Panc1 (cell line): ENCODE data around the gene BLOC1S2. TPM values are rescaled to one million over a fixed set of nuclear protein-coding genes. Genes with fewer than 3 reads are reported as not detected.

Experiments used
- ATAC-seq: fragments of 200-7000 bp; cut with Tn5 transposase; 2 replicates; pipeline ENCODE4 v1.9.1; 2020; ENCODE audit warnings: mild to moderate bottlenecking, moderate library complexity
- Bru-seq: library from RNA; stranded (reverse); fragments of 400-500 nt; gene quantifications from one replicate; lab custom pipeline; 2021; lab: Mats Ljungman, UMichigan
- BruChase-seq, 2 experiments: library from RNA; stranded (reverse); fragments of 400-500 nt; gene quantifications; one replicate each; lab custom pipeline; 2021; lab: Mats Ljungman, UMichigan
- BruUV-seq: library from RNA; stranded (reverse); fragments of 400-500 nt; replicated peaks from 2 replicates; lab custom pipeline; 2021; lab: Mats Ljungman, UMichigan
- CTCF ChIA-PET: fragments of 300-600 bp; sonication (Branson Sonifier 250); formaldehyde crosslinking; loops from one replicate; lab custom pipeline; 2022; ENCODE audit warnings: antibody characterized with exemption; lab: Charles Lee
- POLR2A ChIA-PET: fragments of 300-600 bp; sonication (Branson Sonifier 250); formaldehyde crosslinking; loops from one replicate; lab custom pipeline; 2022; ENCODE audit warnings: antibody characterized with exemption; lab: Charles Lee
- DNase-seq: peaks from one replicate; pipeline ENCODE4 v3.0.0-alpha.2; 2010; ENCODE audit warnings: low read depth, low spot score
- H3K27ac ChIP-seq: 2 replicates; pipeline ENCODE4 v1.5.1; 2011; ENCODE audit warnings: mild to moderate bottlenecking, low read length, inconsistent platforms
- H3K27me3 ChIP-seq: fragments of 200-500 bp; sonication (Bioruptor generic); 2 replicates; pipeline ENCODE4 v1.6.0; 2014; ENCODE audit warnings: low read length, inconsistent platforms; ENCODE audit not compliant: control insufficient read depth, insufficient read depth
- H3K36me3 ChIP-seq: fragments of 200-500 bp; sonication (Bioruptor generic); 2 replicates; pipeline ENCODE4 v1.5.1; 2014; ENCODE audit warnings: inconsistent platforms, mild to moderate bottlenecking, low read length, moderate library complexity; ENCODE audit not compliant: control insufficient read depth, insufficient read depth
- H3K4me1 ChIP-seq: 2 replicates; pipeline ENCODE4 v1.5.1; 2011; ENCODE audit warnings: inconsistent platforms, mild to moderate bottlenecking, low read length, moderate library complexity; ENCODE audit not compliant: control insufficient read depth, insufficient read depth
- H3K4me3 ChIP-seq, 2 experiments: 2 replicates each; pipeline ENCODE4 v1.5.1; 2011 to 2012; ENCODE audit warnings: low read depth in 2 of 2, low read length in 2 of 2, mild to moderate bottlenecking in 2 of 2, inconsistent platforms in 1 of 2, moderate library complexity in 1 of 2
- H3K9me3 ChIP-seq: fragments of 200-500 bp; sonication (Bioruptor generic); 2 replicates; pipeline ENCODE4 v1.5.1; 2014; ENCODE audit warnings: low read depth, mild to moderate bottlenecking, inconsistent platforms, low read length, moderate library complexity; ENCODE audit not compliant: control insufficient read depth, insufficient read depth
- POLR2AphosphoS5 ChIP-seq: IDR thresholded peaks from 2 replicates; pipeline ENCODE4 v1.6.1; 2012; ENCODE audit warnings: mild to moderate bottlenecking, low read depth, low read length, moderate library complexity
- SIN3A ChIP-seq: IDR thresholded peaks from 2 replicates; pipeline ENCODE4 v1.6.1; 2012; ENCODE audit warnings: low read depth, mild to moderate bottlenecking, low read length, moderate library complexity, borderline replicate concordance; ENCODE audit not compliant: insufficient read depth
- TCF7L2 ChIP-seq: IDR thresholded peaks from 2 replicates; pipeline ENCODE4 v1.6.1; 2011; ENCODE audit warnings: mild to moderate bottlenecking, low read depth, low read length, inconsistent platforms
- in situ Hi-C: cut with HindIII; loops from 2 replicates; pipeline ENCODE4 v1.10.0; 2016; ENCODE audit warnings: low sequenced_read_pairs, low pct_unique_long_range_greater_than_20kb
- intact Hi-C: fragments of 100-400 bp; cut with micrococcal nuclease; formaldehyde crosslinking; loops from one replicate; pipeline ENCODE4 v1.10.0; 2022; ENCODE audit not compliant: unreplicated experiment
- long read RNA-seq: library from polyadenylated mRNA; unstranded; transcript quantifications from one replicate; pipeline ENCODE4 v2.0.0, GENCODE V29; 2021; ENCODE audit not compliant: unreplicated experiment
- polyA plus RNA-seq: library from polyadenylated mRNA; unstranded; fragments of >200 nt; gene quantifications from one replicate; pipeline ENCODE4 v1.2.1, GENCODE V29; 2012; ENCODE audit warnings: missing spikeins; ENCODE audit not compliant: insufficient read length
- total RNA-seq: library from RNA; stranded (reverse); gene quantifications from one replicate; pipeline ENCODE4 v1.2.1, GENCODE V29; 2021; ENCODE audit not compliant: unreplicated experiment
- TF ChIP-seq, protein P1 (sequence below): fragments of 450-650 bp; IDR thresholded peaks from 2 replicates; pipeline ENCODE4 v1.5.1; 2017; ENCODE audit warnings: mild to moderate bottlenecking
- TF ChIP-seq, protein P2 (sequence below), 2 experiments: IDR thresholded peaks; 2 replicates each; pipeline ENCODE4 v1.6.1; 2011 to 2012; ENCODE audit warnings: low read depth in 2 of 2, control low read depth in 1 of 2, low read length in 1 of 2, mild to moderate bottlenecking in 1 of 2, moderate library complexity in 1 of 2; ENCODE audit not compliant: insufficient read depth in 1 of 2

Gene BLOC1S2
- 39.3 TPM for total RNA-seq
- 40.2 TPM for polyA plus RNA-seq
- Bru-seq, nascent RNA: percentile 78 among the genes with signal in this experiment
- BruChase-seq, experiment 1, labeled RNA remaining after a 2-hour chase: percentile 83 among the genes with signal in this experiment
- percentile 88 among the genes with signal in this experiment for BruChase-seq, experiment 2, labeled RNA remaining after a 6-hour chase
- long read RNA-seq, transcript BLOC1S2-202 (5 exons, 1,249 nt): major isoform, 59 of 71 reads
- long read RNA-seq, partial matches to known transcripts: 4 of 71 reads
- long read RNA-seq, other reads (novel, unspliced or antisense): 8 of 71 reads

DNA sequence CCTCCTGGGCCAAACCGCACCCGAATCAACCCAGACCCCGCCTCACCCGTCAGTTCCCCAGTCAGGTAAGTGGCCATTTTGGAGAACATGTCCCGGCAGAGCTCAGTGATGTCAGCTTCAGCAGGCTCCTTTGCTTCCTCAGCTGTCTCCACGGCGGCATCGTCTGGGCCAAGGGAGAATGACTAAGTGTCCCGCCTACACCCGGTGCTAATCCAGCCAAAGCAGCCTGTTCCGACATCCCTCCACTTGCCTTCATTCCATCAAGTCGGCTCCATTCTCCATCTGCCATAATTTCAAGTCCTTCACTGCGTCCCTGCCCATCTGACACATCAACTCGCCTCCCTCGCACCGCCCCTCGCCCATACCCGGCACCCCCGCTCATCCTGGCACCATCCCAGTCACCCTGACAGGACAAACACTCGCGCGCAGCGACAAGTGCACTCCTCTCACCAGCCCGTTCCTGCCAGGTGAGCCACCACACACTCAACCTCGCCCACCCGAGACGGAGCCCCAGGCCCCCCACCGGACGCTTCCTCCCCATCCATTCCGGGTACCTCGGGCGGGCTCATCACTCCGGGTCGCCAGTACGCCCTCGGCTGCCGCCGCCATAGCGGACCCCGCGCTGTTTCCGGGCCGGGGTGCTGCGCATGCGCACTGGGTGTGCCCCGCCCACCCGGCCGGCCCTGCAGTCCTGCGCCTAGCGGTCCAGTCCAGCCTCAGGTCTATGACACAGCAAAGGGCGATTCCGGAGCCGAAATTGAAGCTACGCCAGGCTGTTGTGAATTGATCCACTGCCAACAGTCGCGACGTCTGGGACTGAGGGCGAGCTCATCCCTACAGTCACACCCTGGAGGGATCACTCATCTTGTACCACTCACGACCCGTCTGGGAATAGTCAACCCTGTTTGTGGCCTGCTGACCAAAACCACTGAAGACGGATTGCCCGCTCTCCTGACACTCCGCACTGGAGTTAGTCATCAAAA is at the start of gene BLOC1S2:
Gene BLOC1S2, minus strand, starts transcription at position 630 of the 983 bp plus-strand sequence. Its CDS starts 21 bp downstream, at position 609.
- TF ChIP-seq, protein P1, sequence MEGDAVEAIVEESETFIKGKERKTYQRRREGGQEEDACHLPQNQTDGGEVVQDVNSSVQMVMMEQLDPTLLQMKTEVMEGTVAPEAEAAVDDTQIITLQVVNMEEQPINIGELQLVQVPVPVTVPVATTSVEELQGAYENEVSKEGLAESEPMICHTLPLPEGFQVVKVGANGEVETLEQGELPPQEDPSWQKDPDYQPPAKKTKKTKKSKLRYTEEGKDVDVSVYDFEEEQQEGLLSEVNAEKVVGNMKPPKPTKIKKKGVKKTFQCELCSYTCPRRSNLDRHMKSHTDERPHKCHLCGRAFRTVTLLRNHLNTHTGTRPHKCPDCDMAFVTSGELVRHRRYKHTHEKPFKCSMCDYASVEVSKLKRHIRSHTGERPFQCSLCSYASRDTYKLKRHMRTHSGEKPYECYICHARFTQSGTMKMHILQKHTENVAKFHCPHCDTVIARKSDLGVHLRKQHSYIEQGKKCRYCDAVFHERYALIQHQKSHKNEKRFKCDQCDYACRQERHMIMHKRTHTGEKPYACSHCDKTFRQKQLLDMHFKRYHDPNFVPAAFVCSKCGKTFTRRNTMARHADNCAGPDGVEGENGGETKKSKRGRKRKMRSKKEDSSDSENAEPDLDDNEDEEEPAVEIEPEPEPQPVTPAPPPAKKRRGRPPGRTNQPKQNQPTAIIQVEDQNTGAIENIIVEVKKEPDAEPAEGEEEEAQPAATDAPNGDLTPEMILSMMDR: no peak
- TF ChIP-seq POLR2AphosphoS5 (peak; percentile 92; the same call in 1 of the 2 replicates), SIN3A (peak; percentile 75; the same call in 1 of the 2 replicates), TCF7L2 (no peak)
- TF ChIP-seq, protein P2, sequence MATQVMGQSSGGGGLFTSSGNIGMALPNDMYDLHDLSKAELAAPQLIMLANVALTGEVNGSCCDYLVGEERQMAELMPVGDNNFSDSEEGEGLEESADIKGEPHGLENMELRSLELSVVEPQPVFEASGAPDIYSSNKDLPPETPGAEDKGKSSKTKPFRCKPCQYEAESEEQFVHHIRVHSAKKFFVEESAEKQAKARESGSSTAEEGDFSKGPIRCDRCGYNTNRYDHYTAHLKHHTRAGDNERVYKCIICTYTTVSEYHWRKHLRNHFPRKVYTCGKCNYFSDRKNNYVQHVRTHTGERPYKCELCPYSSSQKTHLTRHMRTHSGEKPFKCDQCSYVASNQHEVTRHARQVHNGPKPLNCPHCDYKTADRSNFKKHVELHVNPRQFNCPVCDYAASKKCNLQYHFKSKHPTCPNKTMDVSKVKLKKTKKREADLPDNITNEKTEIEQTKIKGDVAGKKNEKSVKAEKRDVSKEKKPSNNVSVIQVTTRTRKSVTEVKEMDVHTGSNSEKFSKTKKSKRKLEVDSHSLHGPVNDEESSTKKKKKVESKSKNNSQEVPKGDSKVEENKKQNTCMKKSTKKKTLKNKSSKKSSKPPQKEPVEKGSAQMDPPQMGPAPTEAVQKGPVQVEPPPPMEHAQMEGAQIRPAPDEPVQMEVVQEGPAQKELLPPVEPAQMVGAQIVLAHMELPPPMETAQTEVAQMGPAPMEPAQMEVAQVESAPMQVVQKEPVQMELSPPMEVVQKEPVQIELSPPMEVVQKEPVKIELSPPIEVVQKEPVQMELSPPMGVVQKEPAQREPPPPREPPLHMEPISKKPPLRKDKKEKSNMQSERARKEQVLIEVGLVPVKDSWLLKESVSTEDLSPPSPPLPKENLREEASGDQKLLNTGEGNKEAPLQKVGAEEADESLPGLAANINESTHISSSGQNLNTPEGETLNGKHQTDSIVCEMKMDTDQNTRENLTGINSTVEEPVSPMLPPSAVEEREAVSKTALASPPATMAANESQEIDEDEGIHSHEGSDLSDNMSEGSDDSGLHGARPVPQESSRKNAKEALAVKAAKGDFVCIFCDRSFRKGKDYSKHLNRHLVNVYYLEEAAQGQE (IDR thresholded peaks at IDR 0.05; ENCODE audit: insufficient read depth in 1 of 2, low read depth in 2 of 2, low read length in 1 of 2): peak in 1 of 2 experiments; percentile 68; a peak in 1 of 4 replicates
- Histone ChIP-seq H3K9me3 (no peaks in the 10 kb centered on the region), H3K36me3 (no peaks in the 10 kb centered on the region; the same call in 1 of the 2 replicates), H3K27ac (peak within 1 kb of the TSS; percentile 97), H3K4me3 (peak within 1 kb of the TSS; percentile 82 to 91), H3K4me1 (peaks cover 13% of the 10 kb centered on the region), H3K27me3 (peaks cover 1% of the 10 kb centered on the region)
- no TSS peak for BruUV-seq
- intact Hi-C loops (no loop called here), in situ Hi-C loops (no loop called here)
- DNase-seq: peak; percentile 68
- ChIA-PET POLR2A (interaction anchor here (0.5 to 1.1 kb wide), 4 partner anchors 17 to 87 kb away, joined by 3 to 5 read pairs (median 4); no protein-coding TSS in a partner anchor), CTCF (no interaction called here)
- peak; percentile 99 for ATAC-seq

DNA sequence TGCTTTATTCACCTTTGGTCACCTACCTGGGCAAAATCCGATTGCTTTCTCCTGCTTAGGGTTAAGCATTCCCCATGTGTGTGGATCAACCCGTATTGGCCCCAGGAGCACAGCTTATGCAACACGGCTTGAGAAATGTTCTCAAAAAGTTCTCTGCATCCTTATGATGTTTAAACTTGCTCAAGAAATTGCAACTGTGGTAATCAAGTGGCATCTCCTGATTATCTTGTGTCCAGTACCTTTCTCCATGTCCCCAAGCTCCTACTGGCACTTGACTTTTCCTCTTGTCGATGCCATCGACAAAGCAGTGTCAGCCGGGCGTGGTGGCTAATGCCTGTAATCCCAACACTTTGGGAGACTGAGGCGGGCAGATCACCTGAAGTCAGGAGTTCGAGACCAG is 48.3 kb upstream of the BLOC1S2 start:
- BruUV-seq: no TSS peak
- H3K36me3 ChIP-seq: no peaks in the 10 kb centered on the region
- ATAC-seq (no peak), DNase-seq (no peak)
- CTCF ChIA-PET: no interaction called here
- no peak overlapping the region for H3K27ac ChIP-seq
- POLR2A ChIA-PET: no interaction called here
- H3K9me3 ChIP-seq: no peaks in the 10 kb centered on the region
- no peak overlapping the region for H3K4me3 ChIP-seq
- no peak for TF ChIP-seq POLR2AphosphoS5
- TF ChIP-seq TCF7L2: no peak
- TF ChIP-seq SIN3A: no peak
- intact Hi-C loops: no loop called here
- in situ Hi-C loops: loop anchor here (10.0 kb wide), 1 partner anchor 100 kb away; no protein-coding TSS in a partner anchor
- H3K27me3 ChIP-seq: peaks cover 16% of the 10 kb centered on the region
- H3K4me1 ChIP-seq: no peaks in the 10 kb centered on the region
